Activated CD4-positive, alpha-beta T cell treated with anti-CD3 and anti-CD28 coated beads, Interleukin-2, amount 50 U/mL, for 48 hours (primary cell): ENCODE results near the gene PRAMEF9.
"Not testable (repeated sequence)": the region's sequence is repeated elsewhere in the genome, so short reads cannot be mapped to it uniquely, and the experiment has no call there.

ENCODE experiments used
- DNase-seq, 2 experiments: peaks; one replicate each; pipeline ENCODE4 v3.0.0-alpha.2; 2020

Gene PRAMEF9

GRCh38 chr1:13171548-13171947 lies at the start of gene PRAMEF9:
TSS of gene PRAMEF9 (plus strand) at chr1:13171848. CDS start at chr1:13175281, 3,433 bp downstream.
- DNase-seq = not testable (repeated sequence)

DNA sequence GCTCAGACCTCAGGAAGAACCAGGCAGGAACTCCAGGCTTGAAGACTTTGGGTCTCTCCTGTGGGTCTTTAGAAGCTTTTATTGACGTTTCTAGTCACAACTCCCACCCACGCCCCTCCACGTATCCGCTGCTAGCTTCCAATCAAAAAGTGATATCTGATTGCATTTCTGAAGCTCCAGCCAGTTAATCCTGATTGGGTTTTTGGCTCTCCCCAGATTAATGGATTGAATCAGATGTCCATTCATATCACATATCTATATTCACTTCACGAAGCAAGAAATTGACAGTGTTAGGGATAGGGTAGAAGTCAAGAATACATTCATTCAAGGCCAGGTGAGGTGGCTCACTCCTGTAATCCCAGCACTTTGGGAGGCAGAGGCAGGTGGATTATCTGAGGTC lies 15.7 kb upstream of the PRAMEF9 start, which contains the start of gene PRAMEF26:
Gene PRAMEF26, minus strand, starts transcription at position 101 of the 400 bp plus-strand sequence. CDS start 2,914 bp downstream, outside the sequence.
- not testable (repeated sequence) for DNase-seq

GRCh38 chr1:13165531-13165930 lies 6.1 kb upstream of the PRAMEF9 start, which contains the start of gene HNRNPCL4:
TSS of gene HNRNPCL4 (minus strand) at chr1:13165631. CDS start at chr1:13165467, 164 bp downstream.
- DNase-seq = not testable (repeated sequence)

- not testable (repeated sequence) for DNase-seq
Measured at GRCh38 chr1:13201309-13201708, 29.7 kb downstream of the PRAMEF9 start, which contains the start of gene PRAMEF13. TSS of gene PRAMEF13 (minus strand) at chr1:13201409. CDS start at chr1:13199589, 1,820 bp downstream.

DNA sequence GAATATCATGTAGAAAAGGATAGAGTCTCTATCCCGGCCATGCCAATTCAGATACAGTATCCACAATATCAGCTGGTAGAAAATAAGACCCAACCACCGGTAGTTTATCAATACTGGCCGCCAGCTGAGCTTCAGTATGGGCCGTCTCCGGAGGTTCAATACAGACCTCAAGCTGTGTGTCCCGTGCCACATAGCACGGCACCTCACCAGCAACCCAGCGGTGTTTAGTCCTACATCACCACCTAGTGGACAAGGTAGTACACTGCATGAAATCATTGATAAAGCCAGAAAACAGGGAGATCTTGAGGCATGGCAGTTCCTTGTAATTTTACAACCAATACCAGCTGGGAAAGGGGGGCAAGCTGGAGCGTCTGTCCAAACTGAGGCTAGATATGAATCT lies 37.1 kb downstream of the PRAMEF9 start:
- DNase-seq = not testable (repeated sequence)

DNA sequence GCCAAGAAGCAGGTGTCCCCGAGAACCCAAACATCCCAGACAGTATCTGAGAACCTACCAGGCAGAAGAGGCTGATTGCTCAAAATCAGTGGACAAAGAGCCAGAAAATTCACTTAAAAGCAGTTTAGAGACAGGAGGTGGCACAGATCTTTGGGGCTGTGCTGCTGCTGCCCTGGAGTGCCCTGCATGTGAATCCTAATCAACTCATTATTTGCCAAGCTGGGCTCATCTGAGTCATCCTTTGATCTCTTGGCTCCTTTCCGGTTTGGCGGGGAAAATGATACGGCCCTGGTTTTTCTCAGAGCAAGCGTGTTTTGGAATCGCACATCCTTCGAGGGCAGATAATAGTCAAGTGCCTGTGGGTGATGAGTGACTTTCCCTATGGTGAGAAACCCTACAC lies 45.0 kb downstream of the PRAMEF9 start:
- DNase-seq = not testable (repeated sequence)

DNA sequence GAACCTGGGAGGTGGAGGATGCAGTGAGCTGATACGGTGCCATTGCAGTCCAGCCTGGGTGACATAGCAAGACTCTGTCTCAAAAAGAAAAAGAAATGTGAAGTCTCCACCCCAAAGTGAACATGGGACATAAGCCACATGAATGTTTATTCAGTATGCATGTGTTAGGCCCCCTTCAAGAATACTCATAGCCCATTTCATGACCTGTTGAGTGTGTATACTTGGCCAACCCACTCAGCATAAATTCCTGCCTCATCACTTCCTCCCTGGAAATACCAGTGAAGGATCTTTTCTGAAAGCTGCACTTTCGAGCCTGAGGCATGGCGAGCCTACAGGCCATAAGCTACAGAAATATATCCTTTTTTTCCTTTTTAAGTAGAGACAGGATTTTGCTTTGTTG lies 47.6 kb downstream of the PRAMEF9 start:
- not testable (repeated sequence) for DNase-seq

DNA sequence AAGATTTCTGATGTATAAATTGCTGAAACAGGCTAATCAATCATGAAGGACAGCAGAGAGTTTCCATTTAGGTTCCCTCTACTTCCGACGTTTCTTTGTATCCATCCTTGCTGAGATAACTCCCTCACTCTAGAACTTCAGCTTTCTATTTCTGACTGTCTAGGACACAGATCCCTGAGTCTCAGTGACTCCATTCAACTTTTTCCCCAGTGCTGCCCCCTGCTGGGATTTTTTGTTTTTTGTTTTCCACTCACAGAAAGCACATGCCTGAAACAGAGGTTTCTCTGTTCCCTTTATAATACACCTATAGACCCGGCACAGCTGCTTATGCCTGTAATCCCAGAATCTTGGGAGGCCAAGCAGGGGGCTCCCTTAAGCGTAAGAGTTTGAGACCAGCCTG lies 51.1 kb downstream of the PRAMEF9 start:
- DNase-seq = not testable (repeated sequence)

DNA sequence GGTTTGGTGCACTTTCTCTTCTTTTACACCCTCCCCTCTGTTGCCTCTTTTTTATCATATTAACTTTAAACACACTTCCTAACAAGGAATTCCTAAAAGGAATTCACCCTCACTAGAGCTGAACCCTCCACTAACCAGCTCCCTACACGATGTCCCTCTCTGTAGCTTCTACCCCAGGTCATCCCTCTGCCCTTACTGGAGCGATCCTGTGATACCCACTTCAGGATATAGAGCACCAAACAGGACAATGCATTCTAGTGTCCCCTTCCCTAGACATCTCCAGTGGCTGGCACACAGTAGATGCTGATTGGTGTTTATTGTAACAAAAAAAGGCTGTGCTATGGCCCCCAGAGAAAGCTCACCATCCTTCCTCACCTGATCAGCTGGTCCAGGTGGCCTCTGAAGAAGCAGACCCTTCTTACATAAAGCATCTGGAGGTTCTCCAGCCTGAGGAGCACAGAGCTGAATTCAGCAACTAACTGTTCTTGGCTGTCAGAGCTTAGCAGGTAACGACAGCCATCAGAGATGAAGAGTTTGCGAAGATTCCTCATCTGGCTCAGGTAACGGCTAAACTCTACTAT lies 52.9 kb downstream of the PRAMEF9 start:
- DNase-seq = no peak

GRCh38 chr1:13225675-13226204 lies 54.1 kb downstream of the PRAMEF9 start, which contains the start of gene PRAMEF18:
TSS of gene PRAMEF18 (minus strand) at chr1:13226154. CDS start at chr1:13226106, 48 bp downstream.
- DNase-seq = not testable (repeated sequence)

DNA sequence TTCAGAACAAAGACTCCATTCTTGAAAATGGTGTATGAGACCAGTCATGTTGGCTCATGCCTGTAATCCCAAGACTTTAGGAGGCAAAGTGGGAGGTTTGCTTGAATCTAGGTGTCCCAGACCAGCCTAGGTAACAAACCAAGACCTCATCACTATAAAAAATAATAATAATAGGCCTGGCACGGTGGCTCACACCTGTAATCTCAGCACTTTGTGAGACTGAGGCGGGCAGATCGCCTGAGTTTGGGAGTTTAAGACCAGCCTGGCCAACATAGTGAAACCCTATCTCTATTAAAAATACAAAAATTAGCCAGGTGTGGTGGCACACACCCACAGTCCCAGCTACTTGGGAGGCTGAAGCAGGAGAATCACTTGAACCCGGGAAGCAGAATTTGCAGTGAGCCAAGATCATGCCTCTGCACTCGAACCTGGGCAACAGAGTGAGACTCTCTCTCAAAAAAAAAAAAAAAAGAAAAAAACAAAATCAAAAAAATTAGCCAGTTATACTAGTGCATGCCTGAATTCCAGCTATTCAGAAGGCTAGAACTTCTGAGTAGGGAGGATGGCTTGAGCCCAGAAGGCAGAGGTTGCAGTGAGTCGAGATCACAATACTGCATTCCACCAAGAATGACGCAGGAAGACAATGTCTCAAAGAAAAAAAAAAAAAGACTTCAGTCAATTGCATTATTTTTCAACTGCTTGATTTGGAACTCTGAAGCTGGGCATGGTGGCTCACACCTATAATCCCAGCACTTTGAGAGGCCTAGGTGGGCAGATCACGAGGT lies 55.8 kb downstream of the PRAMEF9 start:
- not testable (repeated sequence) for DNase-seq

GRCh38 chr1:13228343-13228781 lies 56.7 kb downstream of the PRAMEF9 start:
- DNase-seq = peak; percentile 61 to 64
